Right renal cortex interstitium (tissue), 3 donors: ENCODE data around the gene MAPK11. TPM values are rescaled to one million over a fixed set of nuclear protein-coding genes. Genes with fewer than 3 reads are reported as not detected.

Source experiments
- DNase-seq, 3 donors: peaks; one replicate each; pipeline ENCODE4 v3.0.0-alpha.2; 2013; ENCODE audit warnings: low read depth in 3 of 3, low spot score in 2 of 3
- polyA plus RNA-seq, 3 donors: library from polyadenylated mRNA; unstranded; fragments of 120-200 nt; gene quantifications; one replicate each; pipeline ENCODE4 v1.2.1, GENCODE V29; 2013; ENCODE audit not compliant: insufficient read length in 3 of 3

MAPK11 gene
- polyA plus RNA-seq, 3 donors, result 6.1 to 7.9 (median 6.4) TPM

DNA sequence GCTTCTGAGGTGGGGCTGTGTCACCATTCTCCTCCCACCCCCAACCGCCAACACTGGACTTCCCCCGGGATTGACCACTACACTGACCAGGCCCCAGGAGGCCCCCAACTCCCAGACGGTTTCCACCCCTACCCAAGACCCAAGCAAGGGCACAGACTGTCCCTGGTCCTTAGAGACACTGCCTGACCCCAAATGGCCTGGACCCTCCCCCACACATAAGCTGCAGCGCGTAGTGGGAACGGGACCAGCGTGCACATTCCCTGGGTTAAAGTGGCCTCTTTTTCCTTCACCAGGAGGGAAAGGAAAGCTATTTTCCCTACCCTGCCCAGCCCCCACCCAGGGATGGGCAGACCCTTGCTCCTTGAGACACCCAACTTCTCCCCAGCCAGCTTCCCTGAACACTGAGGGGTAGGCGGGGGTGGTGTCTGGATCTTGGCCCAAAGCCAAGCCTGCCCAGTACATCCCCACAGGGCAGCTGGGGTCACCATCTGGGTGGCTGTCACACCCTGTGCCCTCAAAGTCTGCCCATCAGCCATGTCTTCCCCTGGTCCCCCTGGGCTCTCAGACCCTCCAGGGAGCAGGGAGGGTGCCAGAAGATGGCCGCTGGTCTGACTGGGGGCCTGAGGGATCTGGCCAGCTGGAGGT, 7.1 kb downstream of the MAPK11 start:
- no peak for DNase-seq

GRCh38 chr22:50262460-50262911, 7.7 kb downstream of the MAPK11 start:
- no peak for DNase-seq

DNA sequence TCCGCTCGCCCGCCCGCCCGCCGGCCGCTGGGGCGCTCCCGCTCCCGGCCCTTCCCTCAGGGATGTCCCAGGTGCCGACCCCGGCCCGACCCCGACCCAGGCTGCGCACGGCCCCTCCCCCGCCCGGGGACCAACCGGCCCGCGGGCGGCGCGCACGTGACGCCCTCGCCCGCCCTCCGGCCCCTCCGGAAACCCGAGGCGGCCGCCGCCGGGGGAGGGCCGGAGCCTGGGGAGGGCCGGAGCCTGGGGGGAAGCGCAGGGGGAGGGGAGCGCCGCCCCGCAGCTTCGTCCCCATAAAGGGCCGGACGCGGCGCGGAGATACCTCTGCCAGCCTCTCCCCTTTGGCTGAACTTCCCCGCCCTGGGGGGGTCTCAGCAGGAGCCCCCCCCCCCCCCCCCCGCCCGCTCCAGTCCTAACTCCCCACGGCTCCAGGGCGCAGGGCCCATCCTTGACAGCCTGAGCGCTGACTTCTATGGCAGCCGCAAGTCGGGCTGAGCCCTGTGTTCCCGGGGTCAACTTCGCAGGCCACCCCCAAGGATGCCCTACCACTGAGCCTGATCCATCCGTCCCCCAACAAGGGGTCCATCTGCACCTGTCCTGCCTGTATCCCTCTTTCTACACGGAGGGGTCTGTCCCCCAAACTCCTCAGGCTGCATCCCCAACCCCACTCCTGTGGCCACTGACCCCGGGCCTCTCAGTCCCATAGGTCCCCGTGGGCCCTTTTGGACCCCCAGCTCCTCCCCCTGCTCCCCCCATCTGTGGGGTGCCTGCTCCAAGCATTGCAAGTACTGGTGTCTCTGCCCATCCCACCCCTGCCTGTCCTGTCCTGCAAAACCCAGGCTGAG, 8.3 kb downstream of the MAPK11 start, which contains the start of gene MAPK12:
MAPK12 (minus strand) TSS at position 69 of the 845 bp plus-strand sequence. CDS start 174 bp downstream, outside the sequence.
- DNase-seq, result no peak

DNA sequence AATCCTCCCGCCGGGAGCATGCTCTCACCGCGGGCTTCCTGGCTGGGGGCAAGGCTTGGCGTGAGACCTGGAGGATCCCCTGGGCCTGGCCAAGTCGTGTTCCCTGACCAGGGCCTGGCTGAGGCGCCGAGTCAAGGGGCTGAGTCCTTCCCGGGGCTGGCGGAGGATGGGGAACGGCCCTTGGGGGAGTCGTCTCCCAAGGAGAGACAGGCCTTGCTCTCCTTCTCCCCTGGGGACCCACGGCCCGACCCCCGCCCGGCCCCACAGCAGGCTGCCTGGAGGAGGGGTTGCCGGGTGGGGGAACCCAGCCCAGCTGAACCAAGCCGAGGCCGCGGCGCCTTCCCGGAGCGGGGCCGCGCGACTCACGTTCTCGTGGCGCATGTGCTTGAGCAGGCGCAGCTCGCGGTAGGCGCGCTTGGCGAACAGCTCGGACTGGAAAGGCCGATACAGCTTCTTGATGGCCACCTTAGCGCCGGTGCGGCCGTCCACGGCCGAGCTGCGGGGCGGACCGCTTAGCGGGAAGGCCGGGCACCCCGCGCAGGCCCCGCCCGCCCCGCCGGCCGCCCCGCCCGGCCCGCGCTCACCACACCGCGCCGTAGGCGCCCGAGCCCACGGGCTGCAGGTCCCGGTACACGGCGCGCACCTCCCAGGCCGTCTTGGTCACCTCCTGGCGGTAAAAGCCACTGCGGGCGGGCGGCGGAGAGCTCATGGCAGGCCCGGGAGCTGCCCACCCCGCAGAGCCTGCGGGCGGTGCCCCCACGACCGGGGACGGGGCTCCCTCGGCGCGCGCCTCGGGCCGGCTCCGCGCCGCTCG, 9.2 kb downstream of the MAPK11 start:
- DNase-seq, result no peak

DNA sequence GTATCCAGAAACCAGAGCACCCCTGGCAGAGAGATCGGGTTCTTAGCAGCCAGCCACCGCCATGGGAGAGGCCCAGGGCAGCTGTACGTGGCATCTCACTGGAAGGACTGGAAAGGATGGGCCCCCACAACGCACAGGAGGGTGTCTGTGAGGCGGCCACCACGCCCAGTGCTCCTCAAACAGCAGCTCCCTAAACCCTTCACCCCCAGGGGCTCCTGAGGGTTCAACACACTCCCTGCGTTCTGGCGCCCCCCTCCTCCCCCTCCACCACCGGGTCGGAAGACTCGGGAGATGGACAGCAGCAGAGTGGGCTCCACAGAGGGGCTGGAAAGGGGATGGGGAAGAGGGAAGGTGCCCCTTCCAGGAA, 9.8 kb downstream of the MAPK11 start:
- no peak for DNase-seq

GRCh38 chr22:50259302-50259701, 10.9 kb downstream of the MAPK11 start:
- no peak for DNase-seq

DNA sequence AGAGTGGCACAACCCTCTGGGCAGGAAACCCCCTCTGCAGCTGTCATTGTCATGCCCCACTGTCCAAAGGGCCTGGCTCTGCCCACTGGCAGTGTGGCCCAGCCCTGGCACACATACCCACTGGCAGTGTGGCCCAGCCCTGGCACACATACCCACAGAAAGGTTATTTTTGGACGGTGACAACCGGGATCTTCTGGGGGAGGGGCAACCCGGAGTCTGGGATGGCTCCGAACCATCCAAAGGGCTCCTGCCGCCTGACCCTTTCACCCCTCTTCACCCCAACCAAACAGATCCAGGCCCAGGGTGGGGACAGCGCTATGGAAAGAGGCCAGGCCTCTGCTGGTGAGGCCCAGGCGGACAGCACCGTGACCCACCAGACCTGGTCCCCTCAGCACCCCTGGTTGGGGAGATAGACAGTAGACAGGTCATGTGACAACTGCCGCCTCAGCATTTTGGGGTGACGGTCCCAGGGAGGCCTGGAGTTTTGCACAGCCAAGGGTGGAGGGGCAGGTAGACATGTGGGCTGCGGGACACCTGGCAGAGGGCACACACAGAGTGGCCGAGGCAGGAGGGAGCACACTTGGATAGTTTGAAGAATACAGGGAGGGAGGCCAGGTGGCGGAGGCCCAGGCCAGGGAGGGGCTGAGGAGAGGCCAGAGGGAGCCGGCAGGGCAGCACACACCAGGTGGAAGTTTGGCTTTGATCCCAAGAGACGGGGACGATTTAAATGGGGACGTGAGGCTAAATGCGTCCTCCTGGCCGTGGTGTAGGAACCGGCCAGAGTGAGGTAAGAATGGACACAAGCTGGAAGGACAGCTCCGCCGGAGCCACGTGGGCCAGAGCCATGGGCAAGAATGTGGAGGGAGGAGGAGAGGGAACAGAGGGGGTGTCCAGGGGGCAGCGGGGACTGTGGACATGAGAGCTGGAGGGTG, 11.6 kb downstream of the MAPK11 start:
- no peak for DNase-seq

- no peak for DNase-seq
These were observed 12.5 kb downstream of the MAPK11 start for GRCh38 chr22:50257451-50258360.

- no peak for DNase-seq
These were observed 13.1 kb downstream of the MAPK11 start for GRCh38 chr22:50257041-50257440.

DNA sequence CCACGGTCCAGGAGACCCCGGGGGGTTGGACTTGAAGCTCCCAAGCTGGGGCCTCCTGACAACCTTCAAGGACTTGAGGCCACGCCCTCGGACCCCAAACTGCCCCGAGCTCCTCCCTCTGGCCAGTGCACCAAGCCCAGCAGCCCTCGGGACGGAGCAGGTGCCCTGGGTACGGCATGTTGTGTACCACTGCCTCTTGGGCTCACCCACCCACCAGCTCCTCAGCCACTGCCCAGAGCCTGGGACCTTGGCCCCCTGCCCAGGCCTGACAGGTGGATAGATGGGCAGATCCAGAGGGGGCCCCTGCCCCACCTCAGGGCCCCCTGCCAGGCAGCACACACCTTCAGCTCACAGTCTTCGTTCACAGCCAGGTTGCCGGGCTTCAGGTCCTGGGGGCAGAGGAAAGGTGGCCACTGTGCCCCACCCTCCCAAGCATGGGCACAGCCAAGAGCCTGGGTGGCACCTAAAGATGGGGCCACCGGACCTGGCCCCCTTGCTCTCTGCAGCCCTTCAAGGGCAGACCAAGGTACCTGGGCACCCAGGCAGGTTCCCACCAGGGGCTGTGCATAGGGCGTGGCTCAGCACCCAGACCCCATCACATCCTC, 13.8 kb downstream of the MAPK11 start:
- no peak for DNase-seq

- no peak for DNase-seq
These were observed 14.6 kb downstream of the MAPK11 start for GRCh38 chr22:50255607-50256006.

GRCh38 chr22:50255099-50255498, 15.1 kb downstream of the MAPK11 start:
- no peak for DNase-seq

DNA sequence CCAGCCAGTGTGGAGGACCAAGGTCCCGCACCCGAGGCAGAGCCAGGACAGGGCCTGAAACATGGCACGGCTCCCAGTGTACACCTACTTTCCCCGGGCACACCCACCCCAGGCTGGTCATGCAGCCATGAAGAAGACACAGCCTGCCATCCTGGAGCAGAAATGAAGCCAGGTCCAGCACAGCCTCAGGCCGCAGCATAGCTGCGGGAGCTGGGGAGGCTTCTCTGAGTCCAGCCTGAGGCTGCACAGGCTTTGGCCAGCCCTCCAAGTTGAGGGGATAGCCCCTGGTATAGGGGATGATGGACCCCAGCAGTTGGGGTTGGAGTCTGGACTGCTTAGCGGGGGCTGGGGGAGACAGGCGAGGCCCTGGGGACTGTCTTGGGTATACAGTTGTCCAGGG, 16.2 kb downstream of the MAPK11 start:
- no peak for DNase-seq

DNA sequence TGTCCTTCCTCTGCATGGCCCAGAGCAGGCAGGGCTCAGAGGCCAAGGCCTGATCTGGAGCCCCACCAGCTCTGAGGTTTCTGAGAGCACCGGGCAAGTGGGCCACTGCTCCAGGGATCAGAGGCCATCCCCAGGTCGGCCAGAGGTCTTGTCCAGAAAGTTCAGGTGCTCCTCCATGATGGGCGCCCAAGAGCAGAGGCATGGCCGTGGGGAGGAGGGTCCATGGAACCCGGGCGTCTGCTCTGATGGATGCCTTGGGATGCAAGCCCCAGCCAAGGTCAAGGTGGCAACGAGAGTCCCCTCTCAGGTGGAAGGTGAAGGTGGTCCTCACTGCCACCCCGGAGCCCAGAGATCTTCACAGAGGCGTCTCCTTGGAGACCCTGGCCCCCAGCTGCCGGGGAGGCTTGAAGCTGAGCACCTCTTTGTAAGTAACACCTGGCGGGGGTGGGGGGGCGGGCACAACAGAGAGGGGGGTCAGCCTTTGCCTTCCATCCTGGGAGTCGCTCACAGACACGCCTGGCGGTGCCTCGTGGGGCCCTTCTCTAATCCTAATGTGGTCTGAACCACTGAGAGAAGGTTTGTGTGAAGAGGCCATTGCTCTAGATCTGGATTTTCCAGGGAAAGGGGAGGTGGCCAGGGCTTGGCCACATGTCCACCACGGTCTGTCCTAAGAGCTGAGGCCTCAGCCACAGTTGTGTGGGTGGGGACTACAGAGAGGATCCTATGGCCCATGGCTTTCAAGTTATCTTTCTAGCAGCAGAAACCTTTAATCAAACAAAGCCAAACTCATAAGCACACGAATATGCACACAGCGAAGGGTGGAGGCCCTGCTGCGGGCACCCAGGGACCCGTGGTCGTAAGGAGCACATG, 16.9 kb downstream of the MAPK11 start:
- DNase-seq, result no peak

- DNase-seq, result no peak
These were observed 17.8 kb downstream of the MAPK11 start for GRCh38 chr22:50252082-50253045.

DNA sequence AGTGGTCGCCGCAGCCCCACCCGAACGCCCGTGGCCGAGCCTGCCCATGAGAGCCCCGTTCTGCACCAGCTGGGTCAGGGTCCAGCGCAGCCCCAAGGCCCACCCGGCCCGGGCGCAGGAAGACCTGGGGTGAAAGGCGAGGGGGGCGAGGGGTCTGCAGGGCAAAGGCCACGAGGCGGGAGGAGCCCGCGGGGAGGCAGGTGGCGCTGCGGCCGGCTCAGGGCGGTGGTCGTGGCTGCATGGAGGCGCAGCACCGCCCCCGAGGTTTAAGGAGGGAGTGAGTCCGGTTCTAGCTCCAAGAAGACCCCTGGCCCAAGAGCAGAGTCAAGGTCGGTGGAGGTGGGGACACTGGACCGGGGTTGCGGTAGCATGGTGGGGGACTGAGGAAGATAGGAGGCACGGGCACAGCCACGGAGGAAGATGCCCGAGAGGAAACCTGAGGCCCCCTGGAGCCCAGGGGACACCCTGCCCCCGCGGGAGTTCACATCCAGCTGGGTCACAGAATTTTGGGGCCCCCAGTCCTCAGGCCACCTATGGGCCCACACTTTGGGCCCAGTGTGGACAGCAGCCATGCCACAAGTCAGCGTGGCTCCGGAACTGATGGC, 18.6 kb downstream of the MAPK11 start:
- DNase-seq, result no peak
